H1 (cell line): ENCODE data around the gene TAAR8. TPM values are rescaled to one million over a fixed set of nuclear protein-coding genes. Genes with fewer than 3 reads are reported as not detected.

Source experiments
- CTCF ChIA-PET: fragments of 300-600 bp; sonication (Branson Sonifier 250); formaldehyde crosslinking; loops from one replicate; lab custom pipeline; 2021; ENCODE audit not compliant: partially characterized antibody; lab: Charles Lee
- POLR2A ChIA-PET: fragments of 300-600 bp; sonication (Branson Sonifier 250); formaldehyde crosslinking; loops from one replicate; lab custom pipeline; 2021; ENCODE audit warnings: inconsistent platforms; ENCODE audit not compliant: partially characterized antibody; lab: Charles Lee
- DNase-seq, 2 experiments: peaks; one replicate each; pipeline versions ENCODE4 v3.0.0 to v3.0.0-alpha.2; 2010 to 2022; ENCODE audit warnings: low spot score in 2 of 2, low read depth in 1 of 2, mixed read lengths in 1 of 2
- FAIRE-seq: peaks from 2 replicates; lab custom pipeline; 2011; peaks lifted over from hg19 to GRCh38; lab: Jason Lieb, UNC
- H2AFZ ChIP-seq: 2 replicates; pipeline ENCODE4 v1.8.1; 2012; ENCODE audit warnings: low read length, inconsistent platforms
- H2AK5ac ChIP-seq: 2 replicates; pipeline ENCODE4 v1.6.1; 2013; ENCODE audit warnings: low read depth, low read length
- H2BK120ac ChIP-seq: replicated peaks from 2 replicates; pipeline ENCODE3; 2013; ENCODE audit warnings: low read depth, low read length, inconsistent platforms
- H2BK12ac ChIP-seq: 2 replicates; pipeline ENCODE4 v1.6.1; 2013; ENCODE audit warnings: low read depth, low read length
- H2BK15ac ChIP-seq: 2 replicates; pipeline ENCODE4 v1.6.1; 2013; ENCODE audit warnings: low read length
- H2BK20ac ChIP-seq: 2 replicates; pipeline ENCODE4 v1.6.1; 2013; ENCODE audit warnings: low read length
- H2BK5ac ChIP-seq: 2 replicates; pipeline ENCODE4 v1.6.1; 2013; ENCODE audit warnings: low read depth, low read length
- H3K14ac ChIP-seq: 2 replicates; pipeline ENCODE4 v1.6.1; 2013; ENCODE audit warnings: inconsistent platforms; ENCODE audit not compliant: insufficient read length
- H3K18ac ChIP-seq: 2 replicates; pipeline ENCODE4 v1.6.1; 2013; ENCODE audit warnings: low read length; ENCODE audit errors: extremely low read depth
- H3K23ac ChIP-seq: 2 replicates; pipeline ENCODE4 v1.6.1; 2013; ENCODE audit warnings: inconsistent platforms; ENCODE audit not compliant: insufficient read length
- H3K23me2 ChIP-seq: 2 replicates; pipeline ENCODE4 v1.6.1; 2013; ENCODE audit warnings: low read depth, low read length
- H3K27ac ChIP-seq: 2 replicates; pipeline ENCODE4 v1.6.1; 2011; ENCODE audit warnings: low read depth, low read length, inconsistent platforms
- H3K27me3 ChIP-seq, 4 experiments: replicated peaks in 1 of 4; 1 replicate in 1 of 4; 2 replicates in 3 of 4; pipeline versions ENCODE4 v1.6.1 to v1.8.1; 2011 to 2013; ENCODE audit warnings: low read length in 3 of 4, mild to moderate bottlenecking in 3 of 4, inconsistent platforms in 2 of 4, mixed read lengths in 2 of 4, moderate library complexity in 1 of 4; ENCODE audit not compliant: control insufficient read depth in 3 of 4, insufficient read depth in 3 of 4; ENCODE audit errors: extremely low read depth in 1 of 4
- H3K36me3 ChIP-seq, 4 experiments: 2 replicates each; pipeline versions ENCODE4 v1.6.1 to v1.8.1; 2011 to 2013; ENCODE audit warnings: mild to moderate bottlenecking in 4 of 4, low read length in 3 of 4, moderate library complexity in 2 of 4, control low read depth in 1 of 4, inconsistent platforms in 1 of 4; ENCODE audit not compliant: insufficient read depth in 4 of 4, control insufficient read depth in 2 of 4
- H3K4ac ChIP-seq: replicated peaks from 2 replicates; pipeline ENCODE3; 2013; ENCODE audit warnings: low read length, low read depth, mixed read lengths, inconsistent platforms; ENCODE audit not compliant: insufficient read length
- H3K4me1 ChIP-seq, 4 experiments: replicated peaks in 1 of 4; 1 replicate in 1 of 4; 2 replicates in 3 of 4; pipeline versions ENCODE4 v1.6.1 to v1.8.1; 2011 to 2013; ENCODE audit warnings: low read length in 3 of 4, inconsistent platforms in 2 of 4, mixed read lengths in 1 of 4; ENCODE audit not compliant: insufficient read depth in 4 of 4, control insufficient read depth in 3 of 4
- H3K4me2 ChIP-seq, 2 experiments: 2 replicates each; pipeline versions ENCODE4 v1.6.1 to v1.8.1; 2011 to 2013; ENCODE audit warnings: low read depth in 2 of 2, low read length in 2 of 2, control low read depth in 1 of 2, inconsistent platforms in 1 of 2, mild to moderate bottlenecking in 1 of 2; ENCODE audit not compliant: insufficient read depth in 1 of 2
- H3K4me3 ChIP-seq, 4 experiments: fragments of 200-600, 300-600 bp in 1 of 4; sonication (generic), shearing (Covaris generic), sonication (Bioruptor Twin) in 1 of 4; 2 replicates each; pipeline versions ENCODE4 v1.5.1 to v1.8.1; 2011 to 2016; ENCODE audit warnings: low read length in 4 of 4, low read depth in 3 of 4, control low read depth in 2 of 4, inconsistent platforms in 2 of 4, mild to moderate bottlenecking in 2 of 4, mixed read lengths in 1 of 4, moderate library complexity in 1 of 4; ENCODE audit not compliant: insufficient read depth in 2 of 4; ENCODE audit errors: extremely low read depth in 1 of 4
- H3K56ac ChIP-seq: replicated peaks from 2 replicates; pipeline ENCODE3; 2013; ENCODE audit warnings: low read depth, mild to moderate bottlenecking, mixed read lengths, low read length, inconsistent platforms; ENCODE audit not compliant: insufficient read length
- H3K79me1 ChIP-seq: 2 replicates; pipeline ENCODE4 v1.6.1; 2013; ENCODE audit warnings: low read depth, low read length, control low read depth
- H3K79me2 ChIP-seq, 2 experiments: 2 replicates each; pipeline versions ENCODE4 v1.6.1 to v1.8.1; 2012 to 2013; ENCODE audit warnings: low read length in 2 of 2, mild to moderate bottlenecking in 2 of 2, inconsistent platforms in 1 of 2; ENCODE audit not compliant: insufficient read depth in 2 of 2, control insufficient read depth in 1 of 2
- H3K9ac ChIP-seq, 4 experiments: replicated peaks in 1 of 4; 1 replicate in 1 of 4; 2 replicates in 3 of 4; pipeline versions ENCODE4 v1.6.1 to v1.8.1; 2011 to 2013; ENCODE audit warnings: low read depth in 3 of 4, low read length in 3 of 4, control low read depth in 2 of 4, mild to moderate bottlenecking in 2 of 4, moderate library complexity in 2 of 4, inconsistent platforms in 1 of 4; ENCODE audit errors: extremely low read depth in 1 of 4
- H3K9me3 ChIP-seq, 2 experiments: 2 replicates each; pipeline versions ENCODE4 v1.6.1 to v1.8.1; 2012 to 2013; ENCODE audit warnings: mild to moderate bottlenecking in 2 of 2, moderate library complexity in 2 of 2, control low read depth in 1 of 2, inconsistent platforms in 1 of 2, low read depth in 1 of 2, low read length in 1 of 2, mixed read lengths in 1 of 2; ENCODE audit not compliant: insufficient read depth in 2 of 2
- H4K20me1 ChIP-seq, 2 experiments: replicated peaks in 1 of 2; 2 replicates each; pipeline versions ENCODE3 to v1.8.1; 2011 to 2013; ENCODE audit warnings: inconsistent platforms in 2 of 2, low read length in 2 of 2, mild to moderate bottlenecking in 1 of 2; ENCODE audit not compliant: insufficient read depth in 2 of 2, control insufficient read depth in 1 of 2
- H4K5ac ChIP-seq: 2 replicates; pipeline ENCODE4 v1.6.1; 2013; ENCODE audit warnings: low read length, low read depth, mixed read lengths, inconsistent platforms; ENCODE audit not compliant: insufficient read length
- H4K8ac ChIP-seq: 2 replicates; pipeline ENCODE4 v1.8.0; 2013; ENCODE audit warnings: mild to moderate bottlenecking, moderate library complexity, low read length, inconsistent platforms; ENCODE audit not compliant: insufficient read depth; ENCODE audit errors: extremely low read depth
- H4K91ac ChIP-seq: replicated peaks from 2 replicates; pipeline ENCODE3; 2013; ENCODE audit warnings: low read length, mixed read lengths, inconsistent platforms; ENCODE audit not compliant: insufficient read length
- CTBP2 ChIP-seq: IDR thresholded peaks from 2 replicates; pipeline ENCODE4 v1.7.0; 2011; ENCODE audit warnings: borderline replicate concordance, mild to moderate bottlenecking, moderate library complexity, mixed read lengths, low read length; ENCODE audit not compliant: insufficient read depth, insufficient read length
- KDM5A ChIP-seq: fragments of 200-600 bp; IDR thresholded peaks from 2 replicates; pipeline ENCODE4 v1.7.1; 2012; ENCODE audit warnings: mild to moderate bottlenecking, low read length, inconsistent platforms, mixed read lengths
- NRF1 ChIP-seq: IDR thresholded peaks from 2 replicates; pipeline ENCODE4 v1.6.1; 2011; ENCODE audit warnings: mild to moderate bottlenecking, low read depth, low read length, improper control_type of control experiment
- RBBP5 ChIP-seq: IDR thresholded peaks from 2 replicates; pipeline ENCODE4 v1.7.1; 2012; ENCODE audit warnings: low read depth, mild to moderate bottlenecking, inconsistent platforms, low read length, moderate library complexity, borderline replicate concordance
- SIRT6 ChIP-seq: IDR thresholded peaks from one replicate; pipeline ENCODE4 v1.7.1; 2012; ENCODE audit warnings: low read length, inconsistent platforms
- SP2 ChIP-seq: IDR thresholded peaks from 2 replicates; pipeline ENCODE4 v1.6.1; 2012; ENCODE audit warnings: mild to moderate bottlenecking, low read length, inconsistent platforms
- WGBS, 2 experiments: shearing (Covaris generic) in 1 of 2; methylation state at CpG; one replicate each; pipeline versions ENCODE4 v1.1.6 to v1.1.7; 2013 to 2015; ENCODE audit warnings: low lambda C conversion rate in 2 of 2, mixed read lengths in 2 of 2, inconsistent platforms in 1 of 2, low coverage in 1 of 2, missing lambda C conversion rate in 1 of 2; ENCODE audit not compliant: insufficient replicate concordance in 2 of 2, insufficient coverage in 1 of 2, insufficient read length in 1 of 2; ENCODE audit errors: extremely low coverage in 1 of 2, missing lambda C conversion rate in 1 of 2; 5-methylcytosine and 5-hydroxymethylcytosine counted together
- polyA plus RNA-seq, 7 experiments: library from polyadenylated mRNA; depleted of rRNA in 3 of 7; stranded (reverse) in 5 of 7; unstranded in 2 of 7; fragments of >200 nt in 5 of 7; fragments of 200-250 nt in 2 of 7; gene quantifications; 1 replicate in 5 of 7; 2 replicates in 1 of 7; 4 replicates in 1 of 7; pipeline versions ENCODE4 v1.2.1 to v1.2.3, GENCODE V29; 2011 to 2013; ENCODE audit warnings: missing spikeins in 2 of 7, mixed read lengths in 2 of 7
- total RNA-seq: library from RNA; stranded (reverse); fragmentation: NEBNext Ultra II Directional; extraction: Animal tissue kit (Norgen Biotek cat#: 25700); gene quantifications from 2 replicates; pipeline ENCODE4 v1.2.1, GENCODE V29; 2021

Gene TAAR8
- total and polyA plus RNA-seq, 2 of the 8 experiments (the other 6 are each of a cell fraction or from before 2014, with no cell fraction given), result not detected

DNA sequence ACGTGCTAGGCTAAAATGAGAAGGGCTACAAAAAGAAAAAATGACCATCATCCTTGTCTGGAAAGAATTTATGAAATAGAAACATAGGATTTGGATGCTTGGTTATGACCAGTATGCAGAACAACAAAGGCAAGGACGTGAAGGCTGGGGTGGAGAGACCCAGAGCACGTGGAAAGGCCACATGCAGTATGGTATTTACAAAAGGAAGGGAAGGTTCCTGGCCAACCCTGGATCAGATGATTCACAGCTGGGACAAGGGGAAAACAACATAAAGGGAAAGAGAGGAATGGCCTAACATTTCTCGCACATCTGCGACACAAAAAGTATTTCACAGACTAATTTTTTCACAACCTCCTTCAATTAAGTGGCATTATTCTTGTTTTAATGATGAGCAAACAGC, 47.7 kb upstream of the TAAR8 start:
- DNase-seq, result no peak
- H4K5ac ChIP-seq, result no peak overlapping the region
- H4K91ac ChIP-seq, result no peak overlapping the region
- H3K4me2 ChIP-seq, result no peak overlapping the region
- no peak overlapping the region for H3K23ac ChIP-seq
- no peak for FAIRE-seq
- no peak overlapping the region for H2AK5ac ChIP-seq
- peaks cover 11% of the 10 kb centered on the region; the same call in 1 of the 2 replicates for H3K79me1 ChIP-seq
- no peak overlapping the region for H3K4me3 ChIP-seq
- no peak overlapping the region for H2AFZ ChIP-seq
- POLR2A ChIA-PET, result no interaction called here
- no peak overlapping the region for H2BK20ac ChIP-seq
- H2BK12ac ChIP-seq, result no peak overlapping the region
- peaks cover 0 to 4% (median 2%) of the 10 kb centered on the region in 4 experiments; a peak in 2 of 8 replicates for H3K36me3 ChIP-seq
- H3K9ac ChIP-seq, result no peak overlapping the region
- H3K79me2 ChIP-seq, result peaks cover 0 to 53% of the 10 kb centered on the region in 2 experiments; a peak in 2 of 4 replicates
- no peaks in the 10 kb centered on the region for H3K4me1 ChIP-seq
- H3K23me2 ChIP-seq, result peaks cover 1% of the 10 kb centered on the region; the same call in 1 of the 2 replicates
- H2BK120ac ChIP-seq, result no peak overlapping the region
- no peak overlapping the region for H4K8ac ChIP-seq
- no peak overlapping the region for H3K27ac ChIP-seq
- peaks cover 0 to 4% of the 10 kb centered on the region in 2 experiments for H4K20me1 ChIP-seq
- no peaks in the 10 kb centered on the region for H3K9me3 ChIP-seq
- no peak overlapping the region for H2BK5ac ChIP-seq
- no peak overlapping the region for H3K18ac ChIP-seq
- CTCF ChIA-PET, result no interaction called here
- no peak overlapping the region for H3K14ac ChIP-seq
- H3K4ac ChIP-seq, result no peak overlapping the region
- TF ChIP-seq NRF1 (no peak), SP2 (no peak), CTBP2 (no peak), KDM5A (no peak), SIRT6 (no peak), RBBP5 (no peak)
- no peak overlapping the region for H3K56ac ChIP-seq
- WGBS, 2 experiments, result 87% methylated on average over 5 of the region's 5 CpGs; no CpG with 5 or more reads in 1 of the 2 experiments
- H3K27me3 ChIP-seq, result no peaks in the 10 kb centered on the region
- no peak overlapping the region for H2BK15ac ChIP-seq
